Activated CD8-positive, alpha-beta T cell treated with anti-CD3 and anti-CD28 coated beads, Interleukin-2, amount 10 ng/mL, durations not matched to agents 7 days and 5 days (primary cell): ENCODE data around the gene ACTRT3. TPM values are rescaled to one million over a fixed set of nuclear protein-coding genes. Genes with fewer than 3 reads are reported as not detected.
"Not testable (repeated sequence)": the region's sequence is repeated elsewhere in the genome, so short reads cannot be mapped to it uniquely, and the experiment has no call there.

ENCODE experiments used
- ATAC-seq: fragments of 150-1000 bp; cut with Tn5 transposase; one replicate; pipeline ENCODE4 v1.10.0; 2021; ENCODE audit warnings: moderate library complexity
- CTCF ChIA-PET: fragments of 350-600 bp; sonication (Branson Sonifier 250); formaldehyde crosslinking; loops from one replicate; lab custom pipeline; 2021; ENCODE audit warnings: antibody characterized with exemption; lab: Charles Lee
- POLR2A ChIA-PET: fragments of 350-600 bp; sonication (Branson Sonifier 250); formaldehyde crosslinking; loops from one replicate; lab custom pipeline; 2021; ENCODE audit warnings: antibody characterized with exemption; lab: Charles Lee
- DNase-seq: peaks from one replicate; pipeline ENCODE4 v3.0.0-alpha.2; 2020
- H3K27ac Mint-ChIP-seq: one replicate; pipeline ENCODE4 v1.8.0; 2021; ENCODE audit warnings: mild to moderate bottlenecking, mixed read lengths
- H3K27me3 Mint-ChIP-seq: one replicate; pipeline ENCODE4 v1.8.0; 2021; ENCODE audit warnings: low read depth, mixed read lengths
- H3K36me3 Mint-ChIP-seq: one replicate; pipeline ENCODE4 v1.8.0; 2021; ENCODE audit warnings: low read depth, mixed read lengths
- H3K4me1 Mint-ChIP-seq: one replicate; pipeline ENCODE4 v1.8.0; 2021; ENCODE audit warnings: low read depth, mixed read lengths
- H3K4me3 Mint-ChIP-seq: one replicate; pipeline ENCODE4 v1.8.0; 2021; ENCODE audit warnings: mild to moderate bottlenecking, mixed read lengths
- H3K9me3 Mint-ChIP-seq: one replicate; pipeline ENCODE4 v1.8.0; 2022; ENCODE audit warnings: mixed read lengths; ENCODE audit not compliant: insufficient read depth
- total RNA-seq, 2 experiments: library from RNA; stranded (reverse); gene quantifications; one replicate each; pipeline ENCODE4 v1.2.3, GENCODE V29; 2021

ACTRT3 gene
- total RNA-seq, 2 experiments from 2014 or later = 0.65 to 0.66 TPM

- Mint-ChIP-seq H3K9me3 (no peaks in the 10 kb centered on the region), H3K36me3 (no peaks in the 10 kb centered on the region), H3K27me3 (peaks cover 40% of the 10 kb centered on the region), H3K27ac (no peak overlapping the region), H3K4me1 (peaks cover 6% of the 10 kb centered on the region), H3K4me3 (no peak overlapping the region)
- ATAC-seq (no peak), DNase-seq (no peak)
- ChIA-PET POLR2A (no interaction called here), CTCF (no interaction called here)
These were observed 18.7 kb downstream of the ACTRT3 start for GRCh38 chr3:169750665-169751064.

DNA sequence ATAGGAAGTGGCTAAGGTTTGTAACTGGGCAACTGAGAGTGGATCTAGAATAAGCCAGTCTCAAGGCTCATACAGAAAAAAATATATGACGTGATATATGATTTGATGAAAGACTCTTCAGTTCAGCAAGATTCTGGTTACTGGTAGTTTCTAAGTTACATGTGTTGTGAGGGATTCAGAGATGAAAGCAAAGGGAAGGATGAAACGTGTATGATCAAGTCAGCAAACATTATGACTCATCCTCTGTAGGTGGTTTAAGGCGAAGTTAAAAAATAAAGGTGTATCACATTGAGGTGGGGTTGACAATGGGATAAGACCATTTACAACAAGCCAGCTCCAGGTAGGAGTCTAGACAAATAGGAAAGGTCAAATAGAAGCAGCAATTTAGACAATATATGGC lies 20.7 kb downstream of the ACTRT3 start:
- no peak for DNase-seq
- ChIA-PET CTCF (no interaction called here), POLR2A (interaction anchor here (1.5 kb wide), 1 partner anchor 24 kb away, joined by 6 read pairs; the partner anchor contains the start of gene MYNN)
- Mint-ChIP-seq H3K36me3 (no peaks in the 10 kb centered on the region), H3K4me1 (peaks cover 6% of the 10 kb centered on the region), H3K27me3 (peaks cover 35% of the 10 kb centered on the region), H3K9me3 (no peaks in the 10 kb centered on the region), H3K4me3 (no peak overlapping the region), H3K27ac (no peak overlapping the region)
- peak; percentile 57 for ATAC-seq

- ChIA-PET POLR2A (no interaction called here), CTCF (no interaction called here)
These were observed 22.4 kb downstream of the ACTRT3 start for GRCh38 chr3:169746924-169747323.

DNA sequence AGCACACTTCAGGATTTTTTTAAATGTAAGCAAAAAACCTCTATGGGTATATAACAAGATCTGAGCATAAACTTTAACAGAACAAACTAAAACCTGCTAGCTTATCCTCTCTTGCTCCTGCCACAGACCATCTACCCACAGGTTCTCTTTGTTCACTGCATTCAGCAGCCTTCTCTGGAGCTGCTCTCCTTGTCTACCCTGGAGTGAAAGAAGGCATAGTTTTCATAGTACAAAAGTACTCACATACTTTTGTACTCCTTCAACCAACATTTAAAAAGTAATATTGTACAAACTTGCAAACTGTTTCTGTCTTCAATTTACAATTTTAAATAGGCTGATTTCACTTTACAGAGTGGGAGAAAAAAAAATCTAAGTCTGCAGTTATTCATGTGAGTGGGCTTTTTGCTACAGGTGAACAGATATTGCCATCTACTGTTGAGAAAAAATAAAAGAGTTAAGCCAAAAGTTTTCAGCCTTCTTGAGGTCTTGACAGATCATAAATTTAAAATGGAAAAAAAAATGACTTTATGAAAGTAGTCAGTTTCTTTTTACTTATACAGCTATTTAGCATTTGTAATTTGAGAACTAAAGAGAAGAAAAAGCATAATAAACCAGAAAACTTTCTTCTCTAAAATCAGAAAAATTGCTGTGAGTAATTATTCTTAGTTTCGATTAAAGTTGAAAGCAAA lies 24.9 kb downstream of the ACTRT3 start:
- ChIA-PET CTCF (interaction anchor here (0.6 to 1.6 kb wide), 3 partner anchors 75 to 897 kb away, joined by 3 to 5 read pairs (median 3); no protein-coding TSS in a partner anchor), POLR2A (no interaction called here)
- Mint-ChIP-seq H3K36me3 (no peaks in the 10 kb centered on the region), H3K27ac (no peak overlapping the region), H3K4me3 (no peak overlapping the region), H3K27me3 (peaks cover 26% of the 10 kb centered on the region), H3K4me1 (peaks cover 6% of the 10 kb centered on the region), H3K9me3 (no peaks in the 10 kb centered on the region)
- ATAC-seq (no peak), DNase-seq (no peak)

More at GRCh38 chr3:169746924-169747323, 22.4 kb downstream of the ACTRT3 start:
- Mint-ChIP-seq H3K9me3 (no peaks in the 10 kb centered on the region), H3K27me3 (peaks cover 31% of the 10 kb centered on the region), H3K4me1 (peaks cover 6% of the 10 kb centered on the region), H3K27ac (no peak overlapping the region), H3K4me3 (no peak overlapping the region), H3K36me3 (no peaks in the 10 kb centered on the region)
- no peak for ATAC-seq
- no peak for DNase-seq

GRCh38 chr3:169739067-169739466 lies 30.3 kb downstream of the ACTRT3 start:
- Mint-ChIP-seq H3K27ac (no peak overlapping the region), H3K4me1 (no peaks in the 10 kb centered on the region), H3K9me3 (peaks cover 7% of the 10 kb centered on the region), H3K27me3 (peaks cover 4% of the 10 kb centered on the region), H3K4me3 (no peak overlapping the region), H3K36me3 (no peaks in the 10 kb centered on the region)
- ATAC-seq (no peak), DNase-seq (no peak)
- POLR2A ChIA-PET = no interaction called here
- CTCF ChIA-PET = no interaction called here

DNA sequence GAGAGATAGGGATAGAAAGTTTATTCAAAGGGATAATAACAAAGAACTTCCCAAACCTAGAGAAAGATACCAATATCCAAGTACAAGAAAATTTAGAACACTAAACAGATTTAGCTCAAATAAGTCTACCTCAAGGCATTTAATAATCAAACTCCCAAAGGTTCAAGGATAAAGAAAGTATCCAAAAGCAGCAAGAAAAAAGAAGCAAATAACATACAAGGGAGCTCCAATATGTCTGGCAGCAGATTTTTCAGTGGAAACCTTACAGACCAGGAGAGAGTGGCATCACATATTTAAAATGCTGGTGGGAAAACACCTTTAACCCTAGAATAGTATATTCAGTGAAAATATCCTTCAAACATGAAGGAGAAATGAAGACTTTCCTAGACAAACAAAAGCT lies 37.5 kb downstream of the ACTRT3 start:
- POLR2A ChIA-PET, H3K27me3 Mint-ChIP-seq, H3K36me3 Mint-ChIP-seq, H3K27ac Mint-ChIP-seq, DNase-seq, CTCF ChIA-PET, H3K4me1 Mint-ChIP-seq, ATAC-seq, H3K4me3 Mint-ChIP-seq: not testable (repeated sequence)
- H3K9me3 Mint-ChIP-seq = peaks cover 12% of the 10 kb centered on the region

DNA sequence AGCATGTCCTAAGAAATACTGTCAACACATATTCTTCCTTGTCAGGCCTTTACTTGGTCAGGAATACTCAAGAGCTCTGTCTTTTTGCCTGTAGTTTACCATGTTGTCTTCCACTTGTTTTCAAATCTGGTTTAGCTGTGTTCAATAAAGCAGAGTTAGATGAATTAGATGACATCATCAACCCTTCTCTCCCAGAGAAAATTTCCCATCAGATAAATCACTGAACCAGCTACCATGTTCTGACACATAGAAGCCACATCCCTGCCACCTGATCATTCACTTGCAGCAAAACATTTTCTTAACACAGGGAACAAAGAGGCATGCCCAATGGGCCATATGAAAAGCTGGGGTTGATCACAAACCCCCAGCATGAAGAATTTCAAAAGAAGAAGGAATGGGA lies 46.6 kb downstream of the ACTRT3 start:
- peaks cover 19% of the 10 kb centered on the region for H3K27me3 Mint-ChIP-seq

GRCh38 chr3:169718415-169718814 lies 50.9 kb downstream of the ACTRT3 start:
- CTCF ChIA-PET, ATAC-seq, DNase-seq, H3K27me3 Mint-ChIP-seq, H3K9me3 Mint-ChIP-seq, H3K36me3 Mint-ChIP-seq, POLR2A ChIA-PET, H3K27ac Mint-ChIP-seq, H3K4me1 Mint-ChIP-seq, H3K4me3 Mint-ChIP-seq: not testable (repeated sequence)

More for the DNA sequence above, 46.6 kb downstream of the ACTRT3 start:
- DNase-seq (no peak), ATAC-seq (no peak)
- H3K36me3 Mint-ChIP-seq = no peaks in the 10 kb centered on the region
- H3K9me3 Mint-ChIP-seq = no peaks in the 10 kb centered on the region
- CTCF ChIA-PET = no interaction called here
- no peak overlapping the region for H3K4me3 Mint-ChIP-seq
- POLR2A ChIA-PET = no interaction called here
- no peaks in the 10 kb centered on the region for H3K4me1 Mint-ChIP-seq
- H3K27ac Mint-ChIP-seq = no peak overlapping the region

Other genes starting within 250 kb of the ACTRT3 start
- gene MECOM, start 105.8 kb downstream of the ACTRT3 start, total RNA-seq = not detected
- 10 to 100 TPM in 1 of 2 experiments, 1 to 10 TPM in 1; 6.9 to 10.8 TPM for gene TERC, start 4.5 kb downstream of the ACTRT3 start, total RNA-seq
- 10 to 100 TPM; 15.7 to 16.4 TPM for gene MYNN, start 3.8 kb upstream of the ACTRT3 start, total RNA-seq
- gene LRRIQ4, start 43.3 kb upstream of the ACTRT3 start, total RNA-seq = under 1 TPM; 0.13 to 0.16 TPM
- 10 to 100 TPM; 12.0 to 15.0 TPM for gene LRRC34, start 43.3 kb upstream of the ACTRT3 start, total RNA-seq
- not detected for gene LRRC31, start 100.4 kb upstream of the ACTRT3 start, total RNA-seq
- gene SAMD7, start 142.0 kb upstream of the ACTRT3 start, total RNA-seq = not detected
- gene SEC62, start 197.2 kb upstream of the ACTRT3 start, total RNA-seq = 10 to 100 TPM; 46.5 to 49.9 TPM